Karpas-422 (cell line): Measurements from ENCODE around the gene LSM2. TPM values are rescaled to one million over a fixed set of nuclear protein-coding genes. Genes with fewer than 3 reads are reported as not detected.

Source experiments
- DNase-seq: peaks from one replicate; pipeline ENCODE4 v3.0.0-alpha.2; 2015
- H2AFZ ChIP-seq: fragments of 200-600 bp; sonication (generic); 2 replicates; pipeline ENCODE4 v1.6.1; 2014; ENCODE audit warnings: antibody characterized with exemption, low read length, mixed read lengths
- H3K27ac ChIP-seq: fragments of 200-600 bp; sonication (generic); 2 replicates; pipeline ENCODE4 v1.5.1; 2014; ENCODE audit warnings: mild to moderate bottlenecking, low read length, moderate library complexity
- H3K27me3 ChIP-seq: fragments of 200-600 bp; sonication (generic); 2 replicates; pipeline ENCODE4 v1.6.1; 2014; ENCODE audit warnings: low read length, mixed read lengths
- H3K36me3 ChIP-seq: fragments of 200-600 bp; sonication (generic); 2 replicates; pipeline ENCODE4 v1.6.1; 2014; ENCODE audit warnings: low read length, mixed read lengths; ENCODE audit not compliant: insufficient read depth
- H3K4me1 ChIP-seq: fragments of 200-600 bp; sonication (generic); 2 replicates; pipeline ENCODE4 v1.6.1; 2014; ENCODE audit warnings: mild to moderate bottlenecking, low read length, mixed read lengths
- H3K4me2 ChIP-seq: fragments of 200-600 bp; sonication (generic); 2 replicates; pipeline ENCODE4 v1.6.1; 2014; ENCODE audit warnings: low read length, low read depth, mild to moderate bottlenecking; ENCODE audit not compliant: poor library complexity, severe bottlenecking
- H3K4me3 ChIP-seq: fragments of 200-600 bp; sonication (generic); 2 replicates; pipeline ENCODE4 v1.5.1; 2014; ENCODE audit warnings: mild to moderate bottlenecking, antibody characterized with exemption, low read length, mixed read lengths
- H3K79me2 ChIP-seq: fragments of 200-600 bp; sonication (generic); 2 replicates; pipeline ENCODE4 v1.6.1; 2014; ENCODE audit warnings: mild to moderate bottlenecking, low read length, mixed read lengths
- H3K9ac ChIP-seq: fragments of 200-600 bp; sonication (generic); 2 replicates; pipeline ENCODE4 v1.6.0; 2014; ENCODE audit warnings: low read length
- H3K9me2 ChIP-seq: fragments of 200-600 bp; sonication (generic), shearing (Covaris generic); replicated peaks from 2 replicates; pipeline ENCODE4 v1.6.0; 2014; ENCODE audit warnings: mild to moderate bottlenecking, low read length, moderate library complexity; ENCODE audit not compliant: insufficient read depth
- H3K9me3 ChIP-seq: fragments of 300-700, 200-600 bp; sonication (generic); 2 replicates; pipeline ENCODE4 v1.6.1; 2014; ENCODE audit warnings: low read length, mixed read lengths
- H4K20me1 ChIP-seq: fragments of 200-600 bp; sonication (generic); 2 replicates; pipeline ENCODE4 v1.6.1; 2014; ENCODE audit warnings: mild to moderate bottlenecking, antibody characterized with exemption, low read length, low read depth; ENCODE audit not compliant: insufficient read depth
- small RNA-seq: library from RNA; depleted of rRNA; stranded (forward); fragments of <200 nt; gene quantifications from one replicate; pipeline ENCODE3, GENCODE V24; 2014
- total RNA-seq: library from RNA; depleted of rRNA; stranded (reverse); fragments of >200 nt; shearing (Covaris generic); gene quantifications from 2 replicates; pipeline ENCODE4 v1.2.3, GENCODE V29; 2014; ENCODE audit warnings: low replicate concordance; rRNA removed

The LSM2 gene
- total RNA-seq, 1 experiment from 2014 or later: 57.4 TPM

GRCh38 chr6:31750411-31751022, 56.2 kb downstream of the LSM2 start:
- H3K79me2 ChIP-seq: no peaks in the 10 kb centered on the region
- H3K9me3 ChIP-seq: no peaks in the 10 kb centered on the region
- H3K4me2 ChIP-seq: no peak overlapping the region
- no peaks in the 10 kb centered on the region for H4K20me1 ChIP-seq
- no peaks in the 10 kb centered on the region for H3K36me3 ChIP-seq
- H2AFZ ChIP-seq: no peak overlapping the region
- H3K27ac ChIP-seq: no peak overlapping the region
- H3K9me2 ChIP-seq: no peaks in the 10 kb centered on the region
- H3K4me3 ChIP-seq: no peak overlapping the region
- DNase-seq: no peak
- H3K4me1 ChIP-seq: no peaks in the 10 kb centered on the region
- no peaks in the 10 kb centered on the region for H3K27me3 ChIP-seq
- no peak overlapping the region for H3K9ac ChIP-seq

- no peaks in the 10 kb centered on the region for H3K9me3 ChIP-seq
- no peak for DNase-seq
- H3K36me3 ChIP-seq: no peaks in the 10 kb centered on the region
- H3K27me3 ChIP-seq: no peaks in the 10 kb centered on the region
- no peak overlapping the region for H3K4me2 ChIP-seq
- H3K9me2 ChIP-seq: no peaks in the 10 kb centered on the region
- H3K9ac ChIP-seq: no peak overlapping the region
- no peaks in the 10 kb centered on the region for H3K79me2 ChIP-seq
- H4K20me1 ChIP-seq: no peaks in the 10 kb centered on the region
- H2AFZ ChIP-seq: no peak overlapping the region
- no peak overlapping the region for H3K4me3 ChIP-seq
- no peaks in the 10 kb centered on the region for H3K4me1 ChIP-seq
- H3K27ac ChIP-seq: no peak overlapping the region
Measured at GRCh38 chr6:31749301-31750036, 57.3 kb downstream of the LSM2 start.

Small RNAs within 50 kb of the gene (small RNA-seq; reads per million reads assigned to genes)
- gene MSH5-SAPCD1: not detected
- gene RF00019: not detected
- gene RNU6-850P: not detected
- not detected for gene SAPCD1
- gene SNORD48: 649 reads per million, percentile 100 among the genes with 10 or more reads in this experiment
- gene SNORD52: not detected

Other genes starting within 250 kb of the LSM2 start
- gene LTA, start 234.7 kb downstream of the LSM2 start, total RNA-seq: 71.1 and 128 TPM in 2 replicates
- gene TNF, start 231.4 kb downstream of the LSM2 start, total RNA-seq: 223 and 233 TPM in 2 replicates
- gene LTB, start 224.5 kb downstream of the LSM2 start, total RNA-seq: 74.1 and 241 TPM in 2 replicates
- gene LST1, start 220.7 kb downstream of the LSM2 start, total RNA-seq: 5.1 and 6.6 TPM in 2 replicates
- not detected in 2 replicates for gene NCR3, start 214.0 kb downstream of the LSM2 start, total RNA-seq
- gene AIF1, start 191.7 kb downstream of the LSM2 start, total RNA-seq: 0.76 TPM in 1 of 2 replicates, not detected in the other
- 123 and 147 TPM in 2 replicates for gene PRRC2A, start 186.3 kb downstream of the LSM2 start, total RNA-seq
- gene BAG6, start 154.3 kb downstream of the LSM2 start, total RNA-seq: 145 and 229 TPM in 2 replicates
- gene APOM, start 151.1 kb downstream of the LSM2 start, total RNA-seq: 6.7 and 7.6 TPM in 2 replicates
- 13.8 and 35.6 TPM in 2 replicates for gene C6orf47, start 146.2 kb downstream of the LSM2 start, total RNA-seq
- 18.6 and 26.2 TPM in 2 replicates for gene GPANK1, start 142.0 kb downstream of the LSM2 start, total RNA-seq
- 178 and 212 TPM in 2 replicates for gene CSNK2B, start 140.9 kb downstream of the LSM2 start, total RNA-seq
- gene LY6G5B, start 137.0 kb downstream of the LSM2 start, total RNA-seq: 3.4 and 7.3 TPM in 2 replicates
- 0.51 TPM in 1 of 2 replicates, not detected in the other for gene LY6G5C, start 125.9 kb downstream of the LSM2 start, total RNA-seq
- gene ABHD16A, start 103.6 kb downstream of the LSM2 start, total RNA-seq: 55.6 and 92.1 TPM in 2 replicates
- not detected in 2 replicates for gene LY6G6F, start 100.1 kb downstream of the LSM2 start, total RNA-seq
- not detected in 2 replicates for gene LY6G6D, start 91.6 kb downstream of the LSM2 start, total RNA-seq
- gene LY6G6C, start 85.2 kb downstream of the LSM2 start, total RNA-seq: not detected in 2 replicates
- not detected in 2 replicates for gene MPIG6B, start 83.6 kb downstream of the LSM2 start, total RNA-seq
- gene DDAH2, start 77.7 kb downstream of the LSM2 start, total RNA-seq: 13.3 and 24.0 TPM in 2 replicates
- 385 and 405 TPM in 2 replicates for gene CLIC1, start 70.4 kb downstream of the LSM2 start, total RNA-seq
- 30.5 and 58.4 TPM in 2 replicates for gene MSH5, start 67.0 kb downstream of the LSM2 start, total RNA-seq
- gene SAPCD1, start 44.3 kb downstream of the LSM2 start, total RNA-seq: 1.8 and 14.0 TPM in 2 replicates
- 0.29 and 0.34 TPM in 2 replicates for gene VWA7, start 29.6 kb downstream of the LSM2 start, total RNA-seq
- 38.0 and 43.0 TPM in 2 replicates for gene VARS1, start 11.2 kb downstream of the LSM2 start, total RNA-seq
- gene HSPA1L, start 8.3 kb upstream of the LSM2 start, total RNA-seq: 0.72 TPM in 1 of 2 replicates, not detected in the other
- gene HSPA1A, start 8.6 kb upstream of the LSM2 start, total RNA-seq: 0.32 TPM in 1 of 2 replicates, not detected in the other
- 78.6 and 143 TPM in 2 replicates for gene HSPA1B, start 20.8 kb upstream of the LSM2 start, total RNA-seq
- 23.7 and 38.7 TPM in 2 replicates for gene NEU1, start 55.9 kb upstream of the LSM2 start, total RNA-seq
- not detected in 2 replicates for gene SLC44A4, start 72.0 kb upstream of the LSM2 start, total RNA-seq
- 40.0 and 79.0 TPM in 2 replicates for gene EHMT2, start 90.7 kb upstream of the LSM2 start, total RNA-seq
- gene ZBTB12, start 95.1 kb upstream of the LSM2 start, total RNA-seq: 13.3 and 26.3 TPM in 2 replicates
- not detected in 2 replicates for gene C2, start 120.8 kb upstream of the LSM2 start, total RNA-seq
- gene CFB, start 139.1 kb upstream of the LSM2 start, total RNA-seq: 0.22 TPM in 1 of 2 replicates, not detected in the other
- 56.3 and 146 TPM in 2 replicates for gene NELFE, start 152.0 kb upstream of the LSM2 start, total RNA-seq
- 43.7 and 60.0 TPM in 2 replicates for gene SKIC2, start 152.2 kb upstream of the LSM2 start, total RNA-seq
- 20.8 and 25.0 TPM in 2 replicates for gene DXO, start 165.2 kb upstream of the LSM2 start, total RNA-seq
- gene C4A, start 175.1 kb upstream of the LSM2 start, total RNA-seq: 2.9 and 3.8 TPM in 2 replicates
- gene C4B, start 207.8 kb upstream of the LSM2 start, total RNA-seq: 1.9 and 6.6 TPM in 2 replicates
- not detected in 2 replicates for gene CYP21A2, start 231.4 kb upstream of the LSM2 start, total RNA-seq